ENCODE results near the gene CLASP1.
A peak's percentile ranks its signal among the peaks of the same experiment; 100 is the strongest.
"Not testable (repeated sequence)": the region's sequence is repeated elsewhere in the genome, so short reads cannot be mapped to it uniquely, and the experiment has no call there.

The CLASP1 gene

DNA sequence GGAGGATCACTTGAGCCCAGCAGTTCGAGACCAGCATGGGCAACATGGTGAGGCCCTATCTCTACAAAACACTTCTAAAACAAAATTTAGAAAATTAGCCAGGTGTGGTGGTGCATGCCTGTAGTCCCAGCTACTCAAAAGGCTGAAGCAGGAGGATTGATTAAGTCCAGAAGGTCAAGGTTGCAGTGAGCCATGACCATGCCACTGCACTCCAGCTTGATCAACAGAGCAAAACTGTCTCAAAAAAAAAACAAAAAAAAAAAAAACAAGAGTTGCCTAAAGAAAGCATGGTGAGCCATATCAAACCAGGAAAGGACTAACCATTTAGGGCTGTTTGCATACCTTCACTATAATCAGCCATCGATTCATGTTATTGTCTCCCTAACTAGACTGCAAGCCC, 4.5 kb downstream of the CLASP1 start:
- peaks cover 20% of the 10 kb centered on the region for H3K36me3 Mint-ChIP-seq (ENCODE audit: low read depth)
- H3K27ac Mint-ChIP-seq: no peak overlapping the region
- no peaks in the 10 kb centered on the region for H3K9me3 Mint-ChIP-seq
- H3K4me1 Mint-ChIP-seq (ENCODE audit: low read depth): peaks cover 51% of the 10 kb centered on the region
- H3K4me3 Mint-ChIP-seq: no peak overlapping the region
- H3K27me3 Mint-ChIP-seq: no peaks in the 10 kb centered on the region

DNA sequence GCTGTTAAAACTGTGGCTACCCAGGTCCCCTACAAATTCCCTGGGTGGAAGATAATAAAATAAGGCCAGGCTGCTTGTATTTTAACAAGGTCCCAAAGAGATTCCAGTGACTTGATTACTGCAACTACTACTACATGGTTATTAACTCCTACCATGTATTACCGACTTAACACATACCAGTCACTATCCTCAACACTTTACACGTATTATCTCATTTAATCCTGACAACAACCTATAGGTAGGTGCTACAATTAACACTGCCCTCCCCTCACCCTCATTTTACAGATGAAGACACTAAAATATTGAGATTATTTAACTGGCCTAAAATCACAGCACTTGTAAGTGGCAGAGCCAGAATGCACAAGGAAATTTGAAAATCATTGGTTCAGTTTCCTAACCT, 5.4 kb downstream of the CLASP1 start:
- peaks cover 48% of the 10 kb centered on the region for H3K4me1 Mint-ChIP-seq (ENCODE audit: low read depth)
- H3K27me3 Mint-ChIP-seq: no peaks in the 10 kb centered on the region
- H3K4me3 Mint-ChIP-seq: no peak overlapping the region
- no peaks in the 10 kb centered on the region for H3K9me3 Mint-ChIP-seq
- no peak overlapping the region for H3K27ac Mint-ChIP-seq
- peaks cover 26% of the 10 kb centered on the region for H3K36me3 Mint-ChIP-seq (ENCODE audit: low read depth)

DNA sequence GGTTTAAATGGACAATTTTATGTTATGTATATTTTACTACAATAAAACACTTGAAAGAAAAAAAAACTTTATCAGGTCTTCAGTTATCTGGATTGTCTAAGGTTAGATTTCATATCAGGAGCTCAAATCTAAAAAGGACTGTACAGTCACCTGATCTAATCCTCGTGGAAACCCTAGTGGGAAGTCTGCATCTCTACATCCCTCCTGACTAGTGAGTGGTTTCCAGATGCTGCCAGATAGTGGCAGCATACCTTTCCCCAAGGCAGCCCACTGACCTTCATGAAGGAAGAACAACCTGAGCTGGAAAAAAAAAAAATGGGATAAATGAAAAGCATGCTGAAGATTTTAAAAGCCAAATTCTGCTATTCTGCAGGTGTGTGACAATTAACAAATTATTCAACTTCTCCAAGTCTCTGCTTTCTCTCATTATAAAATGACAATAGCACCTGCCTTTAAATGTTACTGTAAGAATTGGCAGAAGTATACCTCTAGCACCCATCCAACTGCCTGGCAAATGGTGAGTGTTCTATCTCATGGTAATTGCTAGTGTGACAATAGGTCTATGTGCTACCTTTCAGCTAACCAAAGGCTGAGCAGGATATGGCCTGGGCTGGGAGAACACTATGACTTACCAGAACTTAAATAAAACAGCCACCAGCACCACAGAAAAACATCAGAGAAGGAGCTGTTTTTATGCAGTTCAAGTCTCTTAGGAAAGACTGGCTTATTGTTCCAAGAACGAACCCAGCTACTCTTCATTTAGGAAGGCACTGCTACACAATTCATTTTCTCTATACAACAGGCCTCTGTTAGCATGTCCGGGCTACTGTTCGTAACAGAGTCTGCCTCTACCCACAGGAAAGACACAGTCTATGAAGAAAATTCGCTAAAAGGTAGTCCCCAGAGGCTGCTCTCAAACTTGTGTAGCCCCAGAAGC, 8.6 kb downstream of the CLASP1 start:
- Mint-ChIP-seq H3K27me3 (no peaks in the 10 kb centered on the region), H3K27ac (no peak overlapping the region)

DNA sequence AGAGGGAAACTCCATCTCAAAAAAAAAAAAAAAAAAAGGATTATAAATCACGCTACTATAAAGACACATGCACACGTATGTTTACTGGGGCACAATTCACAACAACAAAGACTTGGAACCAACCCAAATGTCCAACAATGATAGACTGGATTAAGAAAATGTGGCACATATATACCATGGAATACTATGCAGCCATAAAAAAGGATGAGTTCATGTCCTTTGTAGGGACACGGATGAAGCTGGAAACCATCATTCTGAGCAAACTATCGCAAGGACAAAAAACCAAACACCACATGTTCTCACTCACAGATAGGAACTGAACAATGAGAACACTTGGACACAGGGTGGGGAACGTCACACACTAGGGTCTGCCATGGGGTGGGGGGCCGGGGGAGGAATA, 9.4 kb downstream of the CLASP1 start:
- not testable (repeated sequence) for H3K9me3 Mint-ChIP-seq, H3K27ac Mint-ChIP-seq, H3K4me3 Mint-ChIP-seq, H3K27me3 Mint-ChIP-seq
- peaks cover 39% of the 10 kb centered on the region for H3K4me1 Mint-ChIP-seq (ENCODE audit: low read depth)
- H3K36me3 Mint-ChIP-seq (ENCODE audit: low read depth): peaks cover 36% of the 10 kb centered on the region

More for the DNA sequence above, 8.6 kb downstream of the CLASP1 start:
- Mint-ChIP-seq H3K4me1 (ENCODE audit: low read depth) (peaks cover 41% of the 10 kb centered on the region), H3K4me3 (no peak overlapping the region), H3K36me3 (ENCODE audit: low read depth) (peaks cover 36% of the 10 kb centered on the region), H3K9me3 (peaks cover 8% of the 10 kb centered on the region)

DNA sequence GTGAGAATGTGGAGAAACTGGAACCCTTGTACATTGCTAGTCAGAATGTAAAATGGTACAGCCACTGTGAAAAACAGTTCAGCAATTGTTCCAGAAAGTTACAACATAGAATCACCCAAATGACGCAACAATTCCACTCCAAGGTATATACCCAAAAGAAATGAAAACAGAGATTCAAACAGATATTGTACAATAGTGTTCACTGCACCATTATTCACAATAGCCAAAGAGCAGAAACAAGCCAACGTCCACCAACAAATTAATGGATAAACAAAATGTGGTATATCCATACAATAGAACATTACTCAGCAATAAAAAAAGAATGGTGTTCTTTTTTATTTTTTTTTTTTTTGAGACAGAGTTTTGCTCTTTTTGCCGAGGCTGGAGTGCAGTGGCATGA, 10.9 kb downstream of the CLASP1 start:
- Mint-ChIP-seq H3K4me3 (no peak overlapping the region), H3K27ac (no peak overlapping the region), H3K9me3 (peaks cover 8% of the 10 kb centered on the region), H3K36me3 (ENCODE audit: low read depth) (peaks cover 36% of the 10 kb centered on the region), H3K4me1 (ENCODE audit: low read depth) (peaks cover 48% of the 10 kb centered on the region), H3K27me3 (no peaks in the 10 kb centered on the region)

DNA sequence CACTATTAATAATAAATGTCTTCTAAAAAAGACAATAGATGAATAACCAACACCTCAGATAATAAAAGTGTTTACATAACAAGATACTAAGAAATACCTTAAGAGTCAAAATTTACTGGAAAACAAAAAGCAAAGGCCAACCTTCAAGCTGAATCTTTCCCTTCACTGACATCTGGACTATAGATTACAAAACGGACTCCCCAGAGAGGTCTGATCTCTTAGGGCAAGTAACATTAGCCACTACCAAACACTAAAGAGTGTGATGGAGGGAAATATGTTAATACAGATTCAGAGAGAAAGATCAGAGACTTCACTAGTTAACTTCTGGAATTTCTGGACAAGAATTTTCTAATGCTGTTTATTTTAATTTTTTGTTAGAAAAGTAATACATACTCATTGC, 13.9 kb downstream of the CLASP1 start:
- H3K36me3 Mint-ChIP-seq (ENCODE audit: low read depth): peaks cover 28% of the 10 kb centered on the region
- no peak overlapping the region for H3K27ac Mint-ChIP-seq
- peaks cover 8% of the 10 kb centered on the region for H3K9me3 Mint-ChIP-seq
- no peaks in the 10 kb centered on the region for H3K27me3 Mint-ChIP-seq
- H3K4me1 Mint-ChIP-seq (ENCODE audit: low read depth): peaks cover 37% of the 10 kb centered on the region
- H3K4me3 Mint-ChIP-seq: no peak overlapping the region

DNA sequence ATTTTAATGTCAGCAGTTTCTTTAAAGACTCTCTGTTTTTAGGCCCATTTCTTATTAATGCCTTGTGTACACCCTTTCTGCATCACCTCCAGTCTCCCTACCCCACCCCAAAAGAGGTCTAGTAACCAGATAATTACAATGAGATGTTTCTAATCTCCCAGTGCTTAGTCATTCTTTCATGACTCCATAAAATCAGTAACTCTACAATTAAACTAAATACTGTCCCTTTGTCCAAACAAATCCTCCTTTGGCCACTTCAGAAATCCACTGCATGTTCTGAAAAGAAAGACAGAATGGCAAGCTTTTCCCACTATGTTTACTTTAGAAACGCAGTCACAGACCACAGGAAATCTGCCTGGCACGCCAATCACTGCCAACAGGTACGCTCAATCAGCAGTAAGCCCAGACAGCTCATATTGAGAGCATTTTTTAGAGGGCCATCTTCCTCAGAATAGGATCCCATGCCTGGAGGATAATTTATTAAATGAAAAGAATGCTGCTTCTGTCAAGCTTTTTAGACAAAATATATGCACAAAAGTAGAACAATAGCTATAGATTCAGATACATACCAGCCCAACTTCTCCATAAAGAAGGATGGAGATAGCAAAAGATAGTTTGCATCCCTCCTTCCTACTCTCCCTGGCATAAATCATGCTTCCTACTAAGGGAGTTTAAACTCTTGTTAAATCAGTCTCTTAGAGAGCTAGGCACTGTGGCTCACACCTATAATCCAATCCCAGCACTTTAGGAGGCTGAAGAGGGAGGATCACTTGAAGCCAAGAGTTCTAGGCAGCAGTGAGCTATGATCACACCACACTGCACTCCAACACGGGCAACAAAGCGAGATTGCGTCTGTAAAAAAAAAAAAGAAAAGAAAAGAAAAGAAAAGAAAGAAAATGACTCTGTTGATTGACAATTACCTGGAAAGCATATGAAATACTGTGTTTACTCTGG, 14.6 kb downstream of the CLASP1 start:
- Mint-ChIP-seq H3K4me3 (no peak overlapping the region), H3K9me3 (peaks cover 8% of the 10 kb centered on the region), H3K36me3 (ENCODE audit: low read depth) (peaks cover 23% of the 10 kb centered on the region), H3K27me3 (no peaks in the 10 kb centered on the region), H3K4me1 (ENCODE audit: low read depth) (peaks cover 37% of the 10 kb centered on the region), H3K27ac (peak overlapping the region; percentile 81)

DNA sequence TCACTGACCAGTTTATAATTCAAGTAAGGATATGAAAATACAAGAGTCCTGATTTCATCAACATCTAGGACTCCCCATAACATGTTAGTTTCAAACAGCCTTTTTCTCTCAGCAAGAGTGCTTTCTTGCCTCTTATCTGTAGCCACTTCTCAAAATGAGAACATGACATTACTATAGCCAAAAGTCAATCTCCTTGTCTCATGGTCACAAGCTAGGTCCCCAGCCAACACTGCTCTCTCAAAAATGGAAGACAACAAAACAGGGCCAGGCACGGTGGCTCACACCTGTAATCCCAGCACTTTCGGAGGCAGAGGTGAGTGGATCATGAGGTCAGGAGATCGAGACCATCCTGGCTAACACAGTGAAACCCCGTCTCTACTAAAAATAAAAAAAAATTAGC, 15.8 kb downstream of the CLASP1 start:
- Mint-ChIP-seq H3K9me3 (peaks cover 8% of the 10 kb centered on the region), H3K4me1 (ENCODE audit: low read depth) (peaks cover 42% of the 10 kb centered on the region), H3K36me3 (ENCODE audit: low read depth) (peaks cover 16% of the 10 kb centered on the region), H3K4me3 (no peak overlapping the region), H3K27me3 (no peaks in the 10 kb centered on the region), H3K27ac (no peak overlapping the region)

DNA sequence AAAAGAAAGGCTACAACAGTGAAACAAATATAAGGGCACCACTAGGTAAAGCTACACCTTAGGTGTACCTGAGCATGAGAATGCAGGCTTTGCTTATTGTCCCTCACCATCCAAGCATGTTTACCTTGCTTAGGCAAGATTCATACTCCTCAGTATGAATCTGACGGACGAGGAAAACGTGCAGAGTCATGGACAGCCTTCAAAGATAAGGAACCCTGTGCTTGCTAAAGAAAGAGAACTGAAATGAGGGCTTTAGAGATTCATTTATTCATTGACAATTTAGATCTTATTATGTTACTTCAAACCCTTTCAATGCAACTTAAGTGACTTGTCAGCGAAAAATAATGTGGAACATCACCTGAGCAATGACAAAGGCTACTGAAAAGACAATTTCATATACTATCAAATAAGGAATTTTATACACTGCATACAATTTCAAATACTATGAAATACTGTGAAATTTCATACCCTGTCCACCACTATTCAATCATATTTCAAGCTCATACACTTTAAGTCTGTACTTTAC, 21.7 kb downstream of the CLASP1 start:
- peaks cover 11% of the 10 kb centered on the region for H3K4me1 Mint-ChIP-seq (ENCODE audit: low read depth)
- H3K36me3 Mint-ChIP-seq (ENCODE audit: low read depth): peaks cover 17% of the 10 kb centered on the region
- H3K27me3 Mint-ChIP-seq: no peaks in the 10 kb centered on the region
- H3K9me3 Mint-ChIP-seq: peaks cover 6% of the 10 kb centered on the region
- no peak overlapping the region for H3K4me3 Mint-ChIP-seq
- H3K27ac Mint-ChIP-seq: no peak overlapping the region

DNA sequence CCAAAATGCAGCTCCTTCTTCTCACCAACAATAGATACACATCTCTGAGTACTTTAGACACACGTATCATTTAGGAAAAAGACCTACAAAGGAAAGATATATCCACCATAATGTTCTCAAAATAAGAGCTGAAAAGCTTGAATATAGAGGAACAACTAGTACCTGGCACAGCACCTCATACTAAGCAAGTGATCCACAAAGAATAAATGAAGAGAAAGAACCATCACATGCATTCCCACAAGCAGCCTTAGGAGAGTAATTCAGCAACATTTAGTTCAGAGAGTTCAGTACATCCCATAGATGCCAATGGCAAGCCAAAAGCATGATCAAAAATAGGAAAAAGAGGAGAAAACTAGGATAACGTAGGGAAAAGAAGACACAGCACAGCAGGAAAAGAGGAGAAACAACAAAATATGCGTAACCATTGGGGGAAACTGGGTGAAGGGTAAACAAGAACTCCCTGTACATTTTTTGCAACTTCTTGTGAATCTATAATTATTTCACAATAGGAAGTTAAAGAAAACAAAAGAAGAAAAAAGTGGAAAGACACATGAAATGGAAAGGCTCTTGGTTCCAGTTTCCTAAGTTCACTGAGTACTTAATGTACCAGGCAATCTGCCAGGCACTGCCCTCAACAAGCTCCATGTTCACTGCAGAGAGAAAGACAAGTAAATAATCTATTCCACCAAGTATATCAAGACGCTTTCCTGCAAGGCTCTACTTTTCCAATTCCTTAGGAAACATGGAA, 22.3 kb downstream of the CLASP1 start:
- Mint-ChIP-seq H3K27me3 (no peaks in the 10 kb centered on the region), H3K4me3 (no peak overlapping the region), H3K36me3 (ENCODE audit: low read depth) (peaks cover 17% of the 10 kb centered on the region), H3K27ac (no peak overlapping the region), H3K4me1 (ENCODE audit: low read depth) (peaks cover 11% of the 10 kb centered on the region), H3K9me3 (peaks cover 6% of the 10 kb centered on the region)

DNA sequence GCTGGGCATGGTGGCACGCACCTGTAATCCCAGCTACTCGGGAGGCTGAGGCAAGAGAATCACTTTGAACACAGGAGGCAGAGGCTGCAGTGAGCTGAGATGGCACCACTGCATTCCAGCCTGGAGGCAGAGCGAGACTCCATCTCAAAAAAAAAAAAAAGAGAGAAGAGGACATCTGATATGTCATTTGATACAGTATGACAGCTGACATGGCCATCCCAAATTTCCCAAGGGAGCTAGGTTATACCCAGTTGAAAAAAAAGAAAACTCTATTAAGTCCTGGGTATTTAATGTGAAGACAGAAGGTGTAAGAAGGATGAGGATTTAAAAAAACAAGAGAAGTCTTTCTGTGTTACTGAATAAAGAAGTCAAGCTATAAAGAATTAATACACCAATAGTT, 23.3 kb downstream of the CLASP1 start:
- H3K36me3 Mint-ChIP-seq (ENCODE audit: low read depth): peaks cover 17% of the 10 kb centered on the region
- H3K4me1 Mint-ChIP-seq (ENCODE audit: low read depth): peaks cover 11% of the 10 kb centered on the region
- H3K27me3 Mint-ChIP-seq: no peaks in the 10 kb centered on the region
- no peak overlapping the region for H3K27ac Mint-ChIP-seq
- no peak overlapping the region for H3K4me3 Mint-ChIP-seq
- peaks cover 6% of the 10 kb centered on the region for H3K9me3 Mint-ChIP-seq

DNA sequence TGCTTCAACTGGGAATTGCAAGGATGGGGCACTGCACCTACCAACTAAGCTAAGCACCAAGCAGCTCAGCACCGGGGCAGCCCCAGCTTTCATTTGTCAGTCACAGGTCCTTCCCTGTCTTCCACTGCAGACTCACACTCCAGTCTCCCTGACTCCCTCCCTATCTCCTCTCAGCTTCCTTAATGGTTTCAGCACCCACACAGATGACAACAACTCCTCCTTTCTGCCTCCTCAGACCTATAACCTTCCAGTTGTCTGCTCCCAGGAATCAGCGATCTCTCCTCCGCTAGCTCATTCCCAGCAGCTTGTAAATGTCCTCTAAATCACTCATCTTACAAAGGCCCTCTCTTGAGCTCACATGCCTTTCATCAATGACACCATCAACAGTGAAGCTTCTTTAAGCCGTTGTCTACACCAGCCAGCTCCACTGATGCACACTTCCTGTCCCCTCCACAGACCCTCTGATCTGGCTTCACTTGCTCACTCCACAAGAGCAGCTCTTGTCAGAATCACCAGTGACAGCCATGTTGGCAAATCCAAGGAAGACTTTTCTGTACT, 32.1 kb downstream of the CLASP1 start:
- no peak overlapping the region for H3K27ac Mint-ChIP-seq
- no peaks in the 10 kb centered on the region for H3K9me3 Mint-ChIP-seq
- peaks cover 26% of the 10 kb centered on the region for H3K36me3 Mint-ChIP-seq (ENCODE audit: low read depth)
- H3K4me1 Mint-ChIP-seq (ENCODE audit: low read depth): peaks cover 6% of the 10 kb centered on the region
- no peak overlapping the region for H3K4me3 Mint-ChIP-seq
- H3K27me3 Mint-ChIP-seq: no peaks in the 10 kb centered on the region

DNA sequence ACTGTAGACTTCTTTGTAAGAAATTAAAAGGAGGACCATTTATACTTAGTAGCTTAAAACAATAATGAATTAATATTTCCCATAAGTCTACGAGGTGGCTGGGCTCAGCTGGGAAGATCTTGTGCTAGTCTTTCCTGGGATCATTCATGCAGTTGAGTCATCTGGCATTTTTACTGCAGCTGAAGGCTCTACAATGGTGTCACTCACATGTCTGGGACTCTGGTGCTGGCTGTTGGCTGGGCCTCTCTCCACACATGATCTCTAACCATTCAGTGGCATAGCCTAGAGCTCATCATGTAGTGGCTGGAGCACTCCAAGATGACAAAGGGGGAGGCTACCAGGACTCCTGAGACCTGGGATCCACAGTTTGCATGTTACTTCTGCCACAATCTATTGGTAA, 35.5 kb downstream of the CLASP1 start:
- no peak overlapping the region for H3K27ac Mint-ChIP-seq

DNA sequence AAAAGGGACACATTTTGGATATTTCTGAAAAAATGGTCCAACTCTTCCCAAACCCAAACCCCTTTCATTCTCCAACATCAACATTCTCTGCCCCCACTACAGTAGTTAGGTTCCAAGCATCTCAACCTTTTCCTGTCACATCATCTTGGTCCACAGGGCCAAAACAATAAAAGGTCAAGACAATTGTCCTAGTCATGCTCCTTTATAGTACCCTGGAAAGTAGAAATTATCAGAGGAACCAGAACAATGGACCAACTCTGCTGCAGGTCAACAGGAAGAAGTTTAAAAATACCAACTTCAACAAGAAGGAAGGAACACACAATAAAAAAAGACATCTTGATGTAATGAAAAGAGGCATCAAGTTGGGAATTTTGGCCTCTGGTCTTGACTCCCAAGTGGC, 36.1 kb downstream of the CLASP1 start:
- Mint-ChIP-seq H3K4me1 (ENCODE audit: low read depth) (peaks cover 10% of the 10 kb centered on the region), H3K27me3 (no peaks in the 10 kb centered on the region), H3K4me3 (no peak overlapping the region), H3K9me3 (no peaks in the 10 kb centered on the region), H3K27ac (no peak overlapping the region), H3K36me3 (ENCODE audit: low read depth) (peaks cover 18% of the 10 kb centered on the region)

More for the DNA sequence above, 35.5 kb downstream of the CLASP1 start:
- H3K4me1 Mint-ChIP-seq (ENCODE audit: low read depth): peaks cover 6% of the 10 kb centered on the region
- no peaks in the 10 kb centered on the region for H3K27me3 Mint-ChIP-seq
- no peaks in the 10 kb centered on the region for H3K9me3 Mint-ChIP-seq
- H3K36me3 Mint-ChIP-seq (ENCODE audit: low read depth): peaks cover 18% of the 10 kb centered on the region
- no peak overlapping the region for H3K4me3 Mint-ChIP-seq
